Measurements from ENCODE around the gene ZNF385D. TPM values are rescaled to one million over a fixed set of nuclear protein-coding genes. Genes with fewer than 3 reads are reported as not detected.

ZNF385D gene
- total RNA-seq, 2 donors from 2014 or later, result not detected

DNA sequence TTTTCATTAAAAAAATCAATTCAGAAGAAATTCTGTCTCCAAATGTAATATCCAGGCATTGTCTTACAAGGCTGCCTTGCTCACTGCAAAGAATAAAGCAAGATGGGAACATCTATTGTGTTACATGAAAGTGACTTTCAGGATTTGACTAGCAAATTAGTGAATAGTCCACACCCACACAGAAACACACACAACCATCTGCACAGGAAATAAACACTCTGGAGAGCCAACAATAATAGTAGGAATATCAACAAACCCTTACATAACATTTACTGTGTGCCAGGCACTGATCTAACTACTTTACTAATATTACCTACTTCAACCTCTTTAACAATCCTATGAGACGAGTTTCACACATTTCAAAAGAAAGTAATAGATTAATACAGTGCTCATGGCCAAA is 28.9 kb upstream of the ZNF385D start:
- H3K4me1 Mint-ChIP-seq (ENCODE audit: low read depth in 2 of 2), result no peaks in the 10 kb centered on the region
- no peaks in the 10 kb centered on the region for H3K27me3 Mint-ChIP-seq
- no peaks in the 10 kb centered on the region for H3K36me3 Mint-ChIP-seq
- H3K27ac Mint-ChIP-seq, result no peak overlapping the region
- ATAC-seq (no peak), DNase-seq (ENCODE audit: low spot score) (no peak)
- peaks cover 15% of the 10 kb centered on the region for H3K9me3 Mint-ChIP-seq
- H3K4me3 Mint-ChIP-seq, result no peak overlapping the region

DNA sequence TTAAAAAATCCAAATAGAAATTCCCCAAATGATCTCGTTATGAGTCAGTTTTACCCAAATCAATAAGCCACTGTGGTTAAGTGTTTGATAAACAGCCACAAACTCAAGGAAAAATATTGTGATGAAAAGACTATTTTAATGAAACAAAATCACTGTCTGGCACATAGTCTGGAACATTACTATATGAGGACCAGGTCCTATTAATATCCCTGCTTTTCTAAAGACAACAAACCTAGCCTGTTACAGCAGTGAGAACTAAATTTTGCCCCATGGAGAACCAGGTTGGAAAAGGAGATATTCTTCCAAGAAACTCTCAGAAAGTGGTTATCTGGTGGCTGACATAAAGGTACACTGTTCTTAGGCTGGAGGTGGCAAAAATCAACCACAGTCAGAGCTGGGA is 27.7 kb upstream of the ZNF385D start:
- Mint-ChIP-seq H3K27ac (no peak overlapping the region), H3K4me3 (no peak overlapping the region), H3K36me3 (no peaks in the 10 kb centered on the region), H3K9me3 (peaks cover 15% of the 10 kb centered on the region), H3K27me3 (no peaks in the 10 kb centered on the region), H3K4me1 (ENCODE audit: low read depth in 2 of 2) (no peaks in the 10 kb centered on the region)
- DNase-seq (ENCODE audit: low spot score) (no peak), ATAC-seq (no peak)

DNA sequence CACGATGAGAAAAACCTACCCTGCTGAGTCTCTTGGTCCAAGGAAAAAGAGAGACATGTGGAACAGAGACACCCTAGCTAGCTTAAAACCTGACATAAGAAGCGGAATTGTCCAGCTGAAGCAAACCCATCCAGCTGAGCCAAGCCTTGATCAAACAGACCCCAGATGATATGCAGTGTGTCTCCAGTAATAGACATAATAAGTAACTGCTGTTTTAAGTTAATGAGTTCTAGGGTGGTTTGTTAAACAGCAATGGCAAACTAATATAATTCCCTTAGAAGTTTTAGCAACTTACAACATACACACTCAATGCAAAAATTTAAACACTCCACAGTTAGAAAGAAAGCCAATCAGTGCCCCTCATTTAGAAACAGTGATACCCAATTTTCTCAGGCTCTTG is 26.8 kb upstream of the ZNF385D start:
- Mint-ChIP-seq H3K4me3 (no peak overlapping the region), H3K9me3 (peaks cover 17% of the 10 kb centered on the region), H3K4me1 (ENCODE audit: low read depth in 2 of 2) (no peaks in the 10 kb centered on the region), H3K27me3 (no peaks in the 10 kb centered on the region), H3K36me3 (no peaks in the 10 kb centered on the region), H3K27ac (no peak overlapping the region)
- DNase-seq (ENCODE audit: low spot score), result no peak
- ATAC-seq, result no peak

DNA sequence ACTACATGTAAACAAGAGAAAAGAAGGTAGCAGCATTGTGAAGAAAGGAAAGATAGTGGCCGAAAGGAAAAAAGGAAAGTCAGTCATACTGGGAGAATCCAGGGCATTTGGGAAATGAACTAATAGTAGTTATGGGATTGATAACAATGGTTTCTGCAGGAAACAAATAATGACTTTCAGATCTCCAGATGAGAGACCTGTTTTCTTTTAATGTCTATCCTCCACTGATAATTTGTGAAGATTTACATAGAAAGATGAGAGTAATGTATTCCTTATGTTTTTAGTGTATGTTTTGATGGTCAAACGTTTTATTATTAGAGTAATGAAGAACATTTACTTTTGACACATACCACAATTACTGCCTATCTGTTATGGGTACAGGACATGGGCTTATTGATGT is 15.0 kb upstream of the ZNF385D start:
- H3K36me3 Mint-ChIP-seq, result peaks cover 25% of the 10 kb centered on the region
- DNase-seq (ENCODE audit: low spot score) (no peak), ATAC-seq (no peak)
- no peak overlapping the region for H3K4me3 Mint-ChIP-seq
- peaks cover 28% of the 10 kb centered on the region for H3K9me3 Mint-ChIP-seq
- no peaks in the 10 kb centered on the region for H3K4me1 Mint-ChIP-seq (ENCODE audit: low read depth in 2 of 2)
- no peaks in the 10 kb centered on the region for H3K27me3 Mint-ChIP-seq
- H3K27ac Mint-ChIP-seq, result no peak overlapping the region

DNA sequence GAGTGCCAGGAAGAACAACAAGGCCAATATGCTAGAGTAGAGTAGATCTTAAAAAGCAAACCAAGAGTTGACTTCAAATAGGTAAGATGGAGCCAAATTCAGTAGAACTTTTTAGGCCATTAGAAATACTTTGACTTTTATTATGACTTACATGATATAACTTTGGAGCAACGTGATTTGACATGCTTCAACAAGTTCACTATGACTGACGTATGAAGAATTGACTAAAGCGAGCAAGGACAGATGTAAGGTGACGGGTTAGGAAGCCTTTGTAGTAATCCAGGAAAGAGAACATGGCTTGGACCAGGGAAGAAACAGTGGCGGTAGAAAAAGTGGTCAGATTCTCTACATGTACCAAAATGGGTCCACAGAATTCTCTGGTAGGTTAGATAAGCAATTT is 4.9 kb upstream of the ZNF385D start:
- peaks cover 13% of the 10 kb centered on the region for H3K9me3 Mint-ChIP-seq
- no peaks in the 10 kb centered on the region for H3K27me3 Mint-ChIP-seq
- H3K4me3 Mint-ChIP-seq, result no peak overlapping the region
- H3K36me3 Mint-ChIP-seq, result no peaks in the 10 kb centered on the region
- DNase-seq (ENCODE audit: low spot score) (no peak), ATAC-seq (no peak)
- H3K4me1 Mint-ChIP-seq (ENCODE audit: low read depth in 2 of 2), result no peaks in the 10 kb centered on the region
- H3K27ac Mint-ChIP-seq, result no peak overlapping the region

DNA sequence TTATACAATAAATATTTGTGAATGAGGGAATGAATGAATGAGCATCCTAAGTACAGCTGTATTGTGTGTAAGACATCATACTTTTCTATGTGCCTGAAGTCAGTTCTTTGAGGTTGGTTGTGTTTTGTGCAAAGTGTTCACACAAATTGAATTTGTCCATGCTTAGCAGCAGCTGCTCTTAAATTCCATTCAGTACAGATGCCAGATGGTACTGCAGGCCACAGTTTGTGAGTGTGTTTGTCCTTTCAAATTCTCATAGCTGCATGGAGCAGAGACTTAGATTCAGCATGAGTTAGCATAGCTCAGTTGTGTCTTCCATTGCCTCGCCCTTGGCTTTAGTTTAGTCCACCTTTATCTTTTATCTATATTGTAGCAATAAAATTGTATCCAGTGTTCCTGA is 3.8 kb upstream of the ZNF385D start:
- H3K27ac Mint-ChIP-seq, result no peak overlapping the region
- H3K4me1 Mint-ChIP-seq (ENCODE audit: low read depth in 2 of 2), result no peaks in the 10 kb centered on the region
- ATAC-seq, result no peak
- no peak for DNase-seq (ENCODE audit: low spot score)
- peaks cover 13% of the 10 kb centered on the region for H3K9me3 Mint-ChIP-seq
- no peaks in the 10 kb centered on the region for H3K27me3 Mint-ChIP-seq
- H3K4me3 Mint-ChIP-seq, result no peak overlapping the region
- H3K36me3 Mint-ChIP-seq, result no peaks in the 10 kb centered on the region

DNA sequence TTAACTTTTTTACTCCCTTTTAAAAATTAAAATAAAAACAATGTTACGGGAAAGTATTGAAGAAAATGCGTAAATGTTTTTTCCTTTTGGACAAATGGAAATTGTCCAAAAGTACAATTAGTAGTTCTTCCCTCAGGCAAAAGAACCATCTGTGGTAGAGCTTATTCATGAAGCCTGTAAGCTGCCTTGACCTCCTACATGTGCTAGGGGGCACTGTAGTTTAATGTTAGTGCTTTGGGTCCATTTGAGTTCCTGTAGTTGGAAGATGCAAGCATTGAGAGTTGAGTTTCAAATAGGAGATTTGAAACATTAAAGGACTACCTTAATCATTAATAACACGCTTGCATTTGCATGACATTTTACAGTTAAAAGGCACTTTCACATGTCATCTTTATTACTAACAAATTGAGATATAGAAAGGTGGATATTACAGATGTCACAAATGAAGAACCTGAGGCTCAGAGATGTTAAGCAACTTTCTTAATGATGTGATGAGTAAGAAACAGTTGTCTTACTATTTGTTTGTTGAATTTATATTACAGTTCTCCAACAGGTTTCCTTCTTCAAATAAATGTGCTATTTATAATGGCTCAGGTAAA is 1.8 kb upstream of the ZNF385D start:
- Mint-ChIP-seq H3K36me3 (no peaks in the 10 kb centered on the region), H3K9me3 (peaks cover 8% of the 10 kb centered on the region), H3K27me3 (no peaks in the 10 kb centered on the region), H3K4me1 (ENCODE audit: low read depth in 2 of 2) (no peaks in the 10 kb centered on the region), H3K4me3 (no peak overlapping the region), H3K27ac (no peak overlapping the region)
- ATAC-seq (no peak), DNase-seq (ENCODE audit: low spot score) (no peak)

DNA sequence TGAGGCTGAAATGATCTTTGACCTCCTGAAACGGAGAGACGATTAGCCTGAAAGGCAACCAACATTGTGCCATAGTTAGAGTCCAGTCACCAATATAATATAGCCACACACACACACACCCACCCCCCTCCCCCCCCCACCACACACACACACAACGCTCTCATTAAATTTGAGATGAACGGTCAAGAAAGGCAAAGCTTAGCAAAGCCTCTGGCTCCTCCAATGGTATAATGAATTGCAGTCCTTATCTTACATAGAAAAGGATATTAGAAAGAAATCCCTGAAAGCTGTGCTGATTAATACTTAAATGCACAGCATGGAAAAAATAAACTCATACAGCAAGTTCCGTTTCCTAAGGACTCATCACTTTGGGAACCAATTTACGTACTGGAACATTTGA is 876 bp upstream of the ZNF385D start:
- no peak for DNase-seq (ENCODE audit: low spot score)
- Mint-ChIP-seq H3K4me1 (ENCODE audit: low read depth in 2 of 2) (no peaks in the 10 kb centered on the region), H3K27ac (no peak overlapping the region), H3K27me3 (no peaks in the 10 kb centered on the region), H3K4me3 (no peak overlapping the region), H3K9me3 (peaks cover 7% of the 10 kb centered on the region), H3K36me3 (no peaks in the 10 kb centered on the region)
- ATAC-seq, result no peak

DNA sequence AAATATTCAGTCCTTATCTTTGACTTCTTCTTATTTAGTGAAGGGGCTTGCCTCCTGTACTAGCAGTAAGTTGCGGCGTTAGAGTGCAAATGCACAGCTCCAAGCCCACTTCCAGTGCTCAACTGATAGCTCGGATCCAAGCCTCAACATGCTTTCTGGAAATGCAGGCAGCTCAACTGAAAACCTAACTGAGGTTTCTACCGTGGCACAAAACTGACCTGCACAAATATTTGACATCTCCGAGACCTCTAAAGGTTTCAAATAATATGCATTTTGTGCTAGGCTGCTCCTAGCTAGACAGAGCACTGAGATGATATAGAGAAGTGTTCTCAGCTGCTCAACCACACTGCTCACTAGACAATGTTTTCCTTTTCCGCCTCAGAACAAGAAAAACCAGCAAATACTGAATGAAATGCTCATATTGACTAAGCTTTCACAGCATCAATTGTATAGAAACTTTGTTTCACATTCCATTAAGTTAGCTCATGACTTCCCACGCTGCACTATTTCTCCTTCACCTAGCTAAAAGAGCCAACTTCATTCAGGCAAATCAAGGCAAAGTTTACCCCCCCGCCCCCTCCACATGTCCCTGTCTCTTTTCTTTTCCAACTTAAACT is 822 bp downstream of the ZNF385D start:
- Mint-ChIP-seq H3K27me3 (no peaks in the 10 kb centered on the region), H3K4me3 (no peak overlapping the region), H3K36me3 (no peaks in the 10 kb centered on the region), H3K4me1 (ENCODE audit: low read depth in 2 of 2) (no peaks in the 10 kb centered on the region), H3K27ac (no peak overlapping the region), H3K9me3 (peaks cover 4% of the 10 kb centered on the region)
- no peak for ATAC-seq
- DNase-seq (ENCODE audit: low spot score), result no peak

DNA sequence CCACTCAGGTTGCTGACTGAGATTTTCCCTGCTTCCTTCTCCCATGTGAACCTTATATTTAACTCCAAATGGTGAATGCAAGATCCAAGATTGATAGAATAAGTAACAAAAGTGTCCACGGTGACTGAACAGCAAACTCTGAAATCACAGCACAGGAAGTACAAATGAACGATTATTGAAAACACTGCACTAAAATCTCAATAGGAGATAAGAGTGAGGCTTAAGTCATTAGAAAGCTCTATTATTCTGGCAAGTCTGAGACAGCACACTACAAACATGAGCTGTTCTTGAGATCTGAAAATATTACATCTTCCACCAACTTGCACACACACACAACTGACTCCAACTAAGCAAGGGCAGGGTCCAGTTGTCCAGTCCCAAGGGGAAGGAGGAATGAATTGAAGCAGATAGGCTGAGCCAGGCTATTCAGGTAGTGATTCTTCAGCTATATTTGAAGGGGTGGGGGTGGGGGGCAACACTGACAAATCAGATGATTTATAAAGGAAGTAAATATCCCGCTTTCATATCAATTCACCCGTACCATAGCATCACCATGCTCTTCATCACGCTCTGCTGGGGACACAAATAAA is 2.9 kb downstream of the ZNF385D start:
- Mint-ChIP-seq H3K36me3 (no peaks in the 10 kb centered on the region), H3K9me3 (no peaks in the 10 kb centered on the region), H3K4me3 (no peak overlapping the region), H3K4me1 (ENCODE audit: low read depth in 2 of 2) (no peaks in the 10 kb centered on the region), H3K27me3 (no peaks in the 10 kb centered on the region), H3K27ac (no peak overlapping the region)
- no peak for ATAC-seq
- no peak for DNase-seq (ENCODE audit: low spot score)

DNA sequence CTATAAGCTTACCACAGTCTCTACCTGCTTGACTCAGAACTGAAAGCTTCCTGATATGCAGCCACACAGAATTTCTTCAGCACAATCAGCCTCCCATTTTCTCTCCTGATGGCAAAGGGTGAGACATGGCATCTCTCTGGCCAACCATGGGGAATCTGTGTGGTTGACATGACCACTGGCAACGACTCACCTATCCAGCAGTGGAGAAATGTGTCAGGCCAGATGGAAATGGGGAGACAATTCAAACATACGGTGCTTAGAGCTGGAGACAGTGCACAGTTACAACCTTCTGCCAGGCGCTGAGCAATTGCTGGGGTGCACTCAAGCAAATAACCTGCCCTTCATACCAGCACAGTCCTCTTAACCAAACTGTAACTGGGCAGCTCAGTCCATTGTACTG is 3.6 kb downstream of the ZNF385D start:
- DNase-seq (ENCODE audit: low spot score) (no peak), ATAC-seq (no peak)
- Mint-ChIP-seq H3K9me3 (no peaks in the 10 kb centered on the region), H3K4me3 (no peak overlapping the region), H3K4me1 (ENCODE audit: low read depth in 2 of 2) (no peaks in the 10 kb centered on the region), H3K36me3 (no peaks in the 10 kb centered on the region), H3K27ac (no peak overlapping the region), H3K27me3 (no peaks in the 10 kb centered on the region)

DNA sequence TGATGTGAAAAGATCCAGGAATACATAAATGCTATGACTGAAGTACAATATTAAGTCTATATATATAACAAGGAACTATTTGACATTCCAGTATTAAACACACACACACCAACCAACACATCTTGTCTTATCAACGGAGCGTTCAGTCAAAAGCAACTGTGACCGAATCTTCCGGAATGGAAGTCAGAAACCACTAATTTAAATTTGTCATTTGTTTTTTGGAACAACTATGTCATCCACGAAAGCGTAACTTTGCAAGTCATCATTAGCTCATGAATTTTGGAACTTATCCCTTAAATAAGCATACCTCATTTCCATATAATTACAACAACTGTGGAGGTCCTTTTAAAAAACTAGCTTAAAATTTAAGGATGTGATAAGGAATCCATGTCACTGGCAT is 5.0 kb downstream of the ZNF385D start:
- H3K27me3 Mint-ChIP-seq, result no peaks in the 10 kb centered on the region
- H3K36me3 Mint-ChIP-seq, result no peaks in the 10 kb centered on the region
- peaks cover 7% of the 10 kb centered on the region for H3K9me3 Mint-ChIP-seq
- no peaks in the 10 kb centered on the region for H3K4me1 Mint-ChIP-seq (ENCODE audit: low read depth in 2 of 2)
- no peak for ATAC-seq
- no peak overlapping the region for H3K4me3 Mint-ChIP-seq
- DNase-seq (ENCODE audit: low spot score), result no peak
- no peak overlapping the region for H3K27ac Mint-ChIP-seq

DNA sequence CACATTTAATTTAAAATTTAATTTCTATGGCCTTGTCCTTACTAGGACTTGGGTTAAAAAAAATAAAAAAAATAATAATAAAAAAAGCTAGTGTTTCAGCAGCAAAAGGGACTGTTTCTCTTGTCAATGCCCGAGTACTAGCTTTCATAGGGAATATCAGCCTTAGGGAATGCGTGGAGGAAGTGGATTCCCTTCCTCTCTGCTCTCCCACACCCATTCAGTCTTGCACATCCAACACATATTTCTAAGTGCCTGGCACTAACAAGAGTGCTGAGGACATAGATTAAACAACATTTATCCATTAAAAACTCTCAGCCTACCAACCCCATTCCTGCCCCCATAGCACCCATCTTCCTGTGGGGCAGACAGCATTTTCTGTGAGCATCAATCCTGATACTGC is 6.2 kb downstream of the ZNF385D start:
- ATAC-seq (no peak), DNase-seq (ENCODE audit: low spot score) (no peak)
- H3K36me3 Mint-ChIP-seq, result no peaks in the 10 kb centered on the region
- peaks cover 7% of the 10 kb centered on the region for H3K9me3 Mint-ChIP-seq
- H3K4me1 Mint-ChIP-seq (ENCODE audit: low read depth in 2 of 2), result no peaks in the 10 kb centered on the region
- H3K4me3 Mint-ChIP-seq, result no peak overlapping the region
- H3K27me3 Mint-ChIP-seq, result no peaks in the 10 kb centered on the region
- no peak overlapping the region for H3K27ac Mint-ChIP-seq

DNA sequence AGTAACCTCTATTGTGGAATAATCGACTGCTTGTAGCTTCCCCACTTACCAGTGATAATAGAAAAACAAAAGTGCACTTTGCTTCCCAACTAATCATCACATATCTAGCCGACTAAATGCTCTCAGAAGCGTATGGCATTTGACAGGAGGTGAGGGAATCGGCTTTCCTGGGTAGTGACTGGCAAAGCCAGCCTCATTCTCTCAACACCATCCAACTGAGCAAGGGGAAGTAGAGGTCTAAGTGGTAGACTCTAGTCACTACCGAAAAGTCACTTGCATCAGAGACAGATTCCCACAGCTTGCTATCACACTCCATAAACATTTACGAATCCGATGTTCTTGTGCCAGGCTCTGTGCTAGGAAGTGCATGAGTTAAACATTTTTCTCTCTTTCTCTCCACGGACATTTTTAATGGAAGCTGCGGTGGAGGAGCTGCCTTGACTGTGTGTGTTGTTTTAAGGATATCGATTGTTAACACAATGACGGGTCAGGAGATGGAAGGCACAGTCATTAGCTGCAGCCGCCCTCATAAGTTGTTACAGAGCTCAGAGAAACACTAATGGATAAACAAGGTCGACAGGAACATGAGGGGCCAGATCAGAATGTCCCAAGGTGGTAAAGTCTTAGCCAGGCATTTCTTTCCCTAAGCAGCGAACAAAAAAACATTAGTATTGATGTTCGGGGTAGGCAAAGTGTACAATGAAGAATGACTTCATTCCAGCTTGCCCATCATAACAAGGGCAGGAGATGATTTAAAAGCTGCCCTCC is 11.9 kb downstream of the ZNF385D start:
- H3K4me1 Mint-ChIP-seq (ENCODE audit: low read depth in 2 of 2), result no peaks in the 10 kb centered on the region
- H3K9me3 Mint-ChIP-seq, result peaks cover 19% of the 10 kb centered on the region
- H3K27ac Mint-ChIP-seq, result no peak overlapping the region
- no peak for DNase-seq (ENCODE audit: low spot score)
- H3K27me3 Mint-ChIP-seq, result no peaks in the 10 kb centered on the region
- no peaks in the 10 kb centered on the region for H3K36me3 Mint-ChIP-seq
- ATAC-seq, result no peak
- H3K4me3 Mint-ChIP-seq, result no peak overlapping the region

Measured in natural killer cell treated with Interleukin-12 subunit alpha and Interleukin-12 subunit beta and Interleukin-15 and Interleukin-18, amount 100 ng/mL, for 72 hours (primary cell).